NCI-H2227 (cell line): ENCODE results near the gene HDAC9.
"Not testable (repeated sequence)": the region's sequence is repeated elsewhere in the genome, so short reads cannot be mapped to it uniquely, and the experiment has no call there.

ENCODE experiments used
- DNase-seq: peaks from one replicate; lab custom pipeline; 2025; ENCODE audit not compliant: unreplicated experiment; lab: John Stamatoyannopoulos, UW

HDAC9 gene

DNA sequence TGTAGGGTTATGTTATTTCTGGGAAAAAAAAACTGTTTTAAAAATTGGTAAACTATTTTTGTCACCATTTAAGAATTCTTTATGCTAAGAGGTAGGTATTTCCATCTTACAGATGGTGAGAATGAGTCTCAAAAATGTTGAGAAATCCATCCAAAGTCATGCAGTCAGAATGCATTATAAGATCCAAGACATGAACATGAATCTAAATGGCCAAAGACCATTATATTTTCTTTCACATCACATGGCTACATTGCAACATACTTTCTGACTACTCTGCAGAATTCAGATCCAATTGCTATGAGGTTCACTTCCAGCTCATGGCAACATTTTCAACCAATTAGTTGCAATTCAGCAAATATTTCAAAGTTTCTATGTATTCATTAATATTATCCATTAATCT is 440.7 kb downstream of the HDAC9 start:
- DNase-seq: no peak

DNA sequence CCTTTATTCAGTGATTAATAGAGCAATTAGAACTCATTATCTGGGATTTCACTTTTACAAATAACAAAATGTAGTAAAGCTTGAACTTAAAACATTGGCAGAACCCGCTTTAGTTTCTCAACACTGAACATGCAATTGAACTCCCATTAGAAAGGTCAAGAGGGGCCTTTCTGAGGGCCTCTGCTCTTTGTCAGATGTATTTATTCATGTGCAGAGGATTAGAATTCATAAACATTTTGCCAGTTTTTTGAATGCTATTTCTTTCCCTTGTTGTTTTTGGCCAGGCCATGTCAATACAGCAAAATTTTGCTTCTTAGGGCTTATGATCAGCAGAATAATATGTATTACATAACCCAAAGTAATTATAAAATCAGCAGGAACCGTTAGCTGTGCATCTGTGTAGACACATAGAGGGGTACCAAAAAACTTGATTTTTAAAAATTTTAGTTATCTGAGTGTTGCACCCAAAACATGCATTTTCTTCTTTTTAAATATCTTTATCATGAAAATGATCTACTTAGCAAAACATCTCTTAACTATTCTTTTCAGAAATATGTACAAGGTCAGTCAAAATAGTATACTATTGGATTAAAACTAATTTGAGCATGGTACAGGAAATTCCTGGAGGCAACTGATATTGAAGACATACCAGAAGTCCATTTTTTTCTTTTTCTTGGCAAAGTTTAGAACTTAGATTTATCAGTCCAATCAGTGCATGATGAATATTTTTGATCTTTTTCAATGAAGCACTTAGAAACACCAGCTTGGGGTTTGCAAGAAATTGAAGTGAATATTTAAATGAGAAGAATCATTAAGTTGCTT is 444.4 kb downstream of the HDAC9 start:
- DNase-seq: no peak

DNA sequence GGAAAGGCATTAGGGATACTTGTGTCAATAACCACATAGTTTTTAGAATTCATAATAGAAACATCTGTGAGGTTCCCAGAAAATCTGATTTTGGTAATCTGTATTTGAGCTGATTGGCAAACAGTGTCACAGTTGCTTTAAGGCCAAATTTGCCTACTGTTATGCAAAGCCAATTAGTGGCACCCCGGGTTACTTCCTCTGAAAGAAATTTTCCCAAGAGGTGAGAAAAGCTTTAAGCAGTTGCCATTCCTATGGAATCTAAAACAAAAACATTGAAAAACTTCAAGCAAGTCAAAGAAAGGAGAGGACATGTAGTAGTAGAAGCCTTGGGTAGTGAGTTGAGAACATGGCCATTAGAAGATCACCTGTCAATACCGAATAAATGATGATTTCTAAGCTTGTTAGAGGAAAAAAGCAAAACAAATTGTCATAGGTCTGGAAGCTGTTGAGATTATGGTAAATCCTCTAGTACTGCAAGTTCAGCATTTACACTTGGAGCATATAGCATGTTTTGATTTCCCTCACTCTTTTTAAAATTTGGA is 445.1 kb downstream of the HDAC9 start:
- DNase-seq: no peak

DNA sequence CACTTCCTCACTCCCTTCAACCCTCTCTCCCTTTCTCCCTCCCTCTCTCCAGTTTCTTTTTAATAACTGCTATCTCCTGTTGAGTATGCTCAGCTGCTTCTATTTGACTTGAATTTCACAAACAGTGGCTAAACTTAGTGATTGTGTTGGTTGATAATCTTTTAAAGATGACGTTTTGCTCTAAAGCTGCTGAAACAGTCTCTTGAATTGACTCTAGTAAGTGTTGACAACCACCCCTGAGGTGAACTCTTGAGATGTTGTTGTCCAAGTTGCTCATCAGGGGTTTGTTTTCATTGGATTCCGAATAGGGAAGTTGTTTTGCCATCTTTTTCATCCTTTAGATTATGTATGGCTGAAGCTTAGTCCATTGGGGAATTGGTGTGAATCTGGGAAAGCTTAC is 445.7 kb downstream of the HDAC9 start:
- no peak for DNase-seq

DNA sequence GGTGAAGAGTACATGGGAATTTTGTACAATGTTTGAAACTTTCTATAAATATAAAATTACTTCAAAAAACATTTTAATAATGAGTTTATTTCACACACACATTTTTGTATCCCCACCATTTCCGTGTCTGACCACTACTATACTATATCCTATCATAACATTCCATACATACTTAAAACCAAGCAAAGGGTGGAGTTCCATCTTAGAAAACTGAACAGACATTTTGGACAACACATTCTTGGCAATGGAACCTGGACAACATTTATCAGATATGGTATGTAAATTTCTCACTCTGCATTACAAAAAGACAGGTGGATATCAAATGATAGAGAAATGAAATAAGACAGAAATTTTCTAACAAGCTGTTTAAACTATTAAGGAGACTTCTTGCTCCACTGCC is 453.0 kb downstream of the HDAC9 start:
- no peak for DNase-seq

DNA sequence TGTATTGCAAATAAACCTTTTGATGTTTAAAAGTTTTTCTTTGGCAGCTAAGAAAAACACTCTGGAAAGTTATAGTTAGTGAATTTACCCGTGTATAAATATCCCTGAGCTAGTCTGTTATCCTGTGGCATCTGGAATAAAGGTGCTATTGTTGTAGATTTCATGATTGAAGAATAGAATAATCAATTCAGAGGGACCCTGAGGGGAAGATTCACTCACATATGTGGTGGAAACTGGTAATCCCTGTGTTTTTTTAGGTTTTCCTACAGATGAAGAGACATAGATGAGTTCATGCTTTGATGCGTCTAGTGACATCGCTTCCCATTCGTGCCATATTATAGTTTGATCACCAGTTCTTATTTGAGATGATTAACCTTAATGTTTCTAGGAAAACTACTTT is 457.3 kb downstream of the HDAC9 start:
- DNase-seq: no peak

DNA sequence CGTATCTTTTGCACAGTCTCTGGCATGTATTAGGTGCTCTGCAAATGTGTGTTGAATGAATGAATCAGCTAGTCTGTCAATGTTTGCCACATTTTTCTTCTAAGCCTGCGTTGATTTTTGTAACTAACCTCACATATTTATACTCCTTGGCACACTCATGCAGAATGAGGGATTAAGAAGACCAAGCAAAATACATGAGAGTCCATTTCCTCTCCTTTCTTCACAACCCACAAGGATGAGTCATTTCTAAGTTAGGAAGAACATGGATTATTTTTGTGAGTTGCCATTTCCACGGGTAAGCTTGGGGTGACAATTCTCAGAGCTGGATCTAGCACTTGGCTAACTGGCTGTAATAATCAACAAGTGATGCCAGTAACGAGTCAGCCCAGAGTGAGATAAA is 463.1 kb downstream of the HDAC9 start:
- no peak for DNase-seq

DNA sequence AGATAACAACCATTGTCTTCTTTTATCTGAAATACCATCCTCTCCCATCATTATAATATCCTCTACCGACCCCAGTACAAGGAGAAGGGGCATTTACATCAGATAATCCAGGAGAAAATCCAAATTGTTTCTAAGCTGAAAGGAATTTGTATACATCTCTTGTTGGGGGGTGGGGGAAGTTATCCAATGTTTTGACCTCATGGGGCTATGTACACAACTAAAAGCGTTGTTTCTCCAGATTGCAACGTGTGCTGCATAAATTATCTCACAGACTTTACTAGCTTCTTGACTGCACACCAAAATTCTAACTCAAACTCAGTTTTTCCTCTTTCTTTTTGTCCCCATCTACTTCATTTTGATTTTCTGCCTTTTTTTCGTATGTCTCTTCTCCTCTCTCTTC is 465.2 kb downstream of the HDAC9 start:
- no peak for DNase-seq

DNA sequence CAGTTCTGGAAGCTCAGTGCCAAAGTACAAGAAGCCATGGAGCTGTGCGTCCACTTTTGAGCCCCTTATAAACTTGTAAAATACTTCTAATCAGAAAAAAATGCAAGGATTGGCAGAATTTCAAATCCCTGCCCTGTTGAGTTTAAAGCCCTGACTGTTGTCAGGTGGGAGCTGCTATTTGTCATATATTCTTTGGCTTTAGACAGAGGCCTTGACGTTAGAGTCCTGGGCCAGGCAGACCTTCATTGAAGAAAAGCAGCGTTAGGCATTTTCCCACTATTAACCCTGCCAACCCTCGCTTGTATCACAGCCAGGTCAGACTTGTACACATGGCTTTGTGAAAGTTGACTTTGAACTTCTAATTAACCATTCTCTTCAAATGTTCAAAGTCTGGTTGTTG is 466.5 kb downstream of the HDAC9 start:
- DNase-seq: no peak

DNA sequence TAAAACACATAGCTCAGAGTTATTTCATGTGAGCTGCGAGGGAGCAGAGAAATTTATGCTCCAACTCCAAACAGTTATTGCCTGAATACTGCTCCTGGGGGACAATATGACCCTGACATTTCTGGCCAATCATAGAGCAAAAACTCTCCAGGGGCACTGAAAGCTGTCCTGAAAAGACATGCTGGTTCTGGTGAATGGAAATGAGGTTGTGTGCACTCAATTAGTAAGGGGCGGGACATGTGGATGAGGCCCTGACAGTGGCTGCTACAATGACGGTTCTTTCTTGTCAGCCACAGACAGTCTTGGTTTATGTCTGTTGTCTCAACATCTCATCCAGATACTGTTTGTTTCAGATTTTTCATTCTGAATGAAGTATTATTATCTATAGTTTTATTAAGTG is 470.1 kb downstream of the HDAC9 start:
- no peak for DNase-seq

DNA sequence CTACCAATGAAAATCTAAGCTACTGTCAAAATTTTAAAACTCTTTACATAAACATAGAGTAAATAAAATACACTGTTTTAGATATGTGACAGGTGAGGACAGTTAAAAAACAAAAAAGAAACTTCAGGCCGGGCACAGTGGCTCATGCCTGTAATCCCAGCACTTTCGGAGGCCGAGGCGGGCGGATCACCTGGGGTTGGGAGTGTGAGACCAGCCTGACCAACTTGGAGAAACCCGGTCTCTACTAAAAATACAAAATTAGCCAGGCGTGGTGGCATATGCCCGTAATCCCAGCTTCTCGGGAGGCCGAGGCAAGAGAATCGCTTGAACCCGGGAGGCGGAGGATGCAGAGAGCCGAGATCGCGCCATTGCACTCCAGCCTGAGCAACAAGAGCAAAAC is 472.2 kb downstream of the HDAC9 start:
- not testable (repeated sequence) for DNase-seq

DNA sequence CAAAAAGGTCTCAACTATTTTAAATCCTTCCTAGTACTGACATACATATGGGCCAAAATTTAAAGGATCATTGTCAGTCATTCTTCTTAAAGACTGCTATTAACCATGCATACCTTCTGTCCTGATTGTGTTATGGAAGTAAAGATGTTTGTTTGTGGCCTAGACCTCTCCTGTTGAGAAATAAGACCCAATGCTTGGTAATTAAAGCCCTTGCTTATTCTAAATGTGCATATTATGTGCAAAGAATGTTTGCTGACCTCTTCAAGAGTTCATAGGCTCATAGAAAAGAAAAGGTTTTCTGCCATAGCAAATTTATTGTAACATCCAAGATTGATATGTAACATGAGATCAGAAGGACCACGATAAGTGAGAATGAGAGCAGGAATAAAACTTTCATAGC is 476.3 kb downstream of the HDAC9 start:
- DNase-seq: no peak

DNA sequence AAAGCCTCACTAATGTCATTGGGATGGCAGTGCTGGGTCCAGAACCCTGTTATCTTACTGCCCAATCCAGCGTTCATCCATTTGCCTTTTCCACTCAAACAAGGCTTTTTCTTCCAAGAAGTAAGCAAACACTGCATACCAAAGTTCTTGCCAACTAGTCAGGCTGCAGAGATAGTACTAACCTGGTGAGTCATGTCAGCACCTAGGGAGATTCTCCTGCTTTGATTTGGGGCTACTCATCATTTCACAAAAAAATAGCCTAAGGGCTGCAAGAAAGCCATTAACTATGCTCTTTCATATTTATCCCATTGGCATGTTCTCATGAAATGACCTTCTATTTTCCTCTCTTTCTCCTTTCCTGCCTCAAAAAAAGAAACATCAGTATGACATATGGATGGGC is 479.3 kb downstream of the HDAC9 start:
- no peak for DNase-seq

DNA sequence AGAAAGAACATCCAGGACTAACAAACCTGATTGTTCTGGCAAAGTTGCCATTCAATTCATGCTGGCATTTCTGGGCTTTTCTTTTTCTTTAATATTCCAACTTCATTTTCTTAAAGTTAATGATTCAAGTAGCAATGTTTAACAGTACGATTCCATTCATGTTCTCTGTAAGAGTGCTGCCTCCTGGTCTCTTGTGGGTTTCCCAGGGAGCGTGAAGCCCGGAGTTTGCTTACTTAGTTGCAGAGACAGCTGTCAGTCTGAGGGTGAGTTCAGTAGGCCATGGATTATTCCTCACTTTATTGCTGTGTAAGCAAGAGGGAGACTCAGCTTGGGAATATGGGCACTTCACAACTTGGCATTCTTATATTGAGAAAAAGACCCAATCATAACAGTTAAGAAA is 479.7 kb downstream of the HDAC9 start:
- no peak for DNase-seq

DNA sequence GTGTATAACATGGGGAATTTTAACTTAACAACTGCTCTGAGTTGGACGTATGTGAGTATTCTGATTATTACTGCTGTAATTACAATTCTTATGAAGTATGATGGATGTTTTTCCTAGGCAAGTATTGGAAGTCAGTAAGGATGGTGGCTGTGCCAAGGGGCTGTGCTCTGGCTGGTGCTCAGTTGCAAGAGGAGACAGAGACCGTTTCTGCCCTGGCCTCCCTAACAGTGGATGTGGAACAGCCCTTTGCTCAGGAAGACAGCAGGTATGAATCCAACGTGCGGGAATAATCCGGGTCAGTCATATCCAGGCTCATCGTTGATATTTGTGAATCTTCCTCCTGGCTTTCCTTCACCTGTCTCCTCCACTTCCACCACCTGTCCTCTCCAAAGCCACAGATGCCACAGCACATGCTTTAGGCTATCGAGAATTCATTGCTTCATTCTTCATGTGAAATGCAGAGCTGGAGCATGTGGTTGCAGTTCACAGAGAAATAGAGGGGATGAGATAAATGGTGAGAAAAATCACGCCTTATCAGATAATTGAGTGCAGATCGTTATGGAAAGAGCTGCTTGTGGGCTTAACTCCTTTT is 480.2 kb downstream of the HDAC9 start:
- no peak for DNase-seq

DNA sequence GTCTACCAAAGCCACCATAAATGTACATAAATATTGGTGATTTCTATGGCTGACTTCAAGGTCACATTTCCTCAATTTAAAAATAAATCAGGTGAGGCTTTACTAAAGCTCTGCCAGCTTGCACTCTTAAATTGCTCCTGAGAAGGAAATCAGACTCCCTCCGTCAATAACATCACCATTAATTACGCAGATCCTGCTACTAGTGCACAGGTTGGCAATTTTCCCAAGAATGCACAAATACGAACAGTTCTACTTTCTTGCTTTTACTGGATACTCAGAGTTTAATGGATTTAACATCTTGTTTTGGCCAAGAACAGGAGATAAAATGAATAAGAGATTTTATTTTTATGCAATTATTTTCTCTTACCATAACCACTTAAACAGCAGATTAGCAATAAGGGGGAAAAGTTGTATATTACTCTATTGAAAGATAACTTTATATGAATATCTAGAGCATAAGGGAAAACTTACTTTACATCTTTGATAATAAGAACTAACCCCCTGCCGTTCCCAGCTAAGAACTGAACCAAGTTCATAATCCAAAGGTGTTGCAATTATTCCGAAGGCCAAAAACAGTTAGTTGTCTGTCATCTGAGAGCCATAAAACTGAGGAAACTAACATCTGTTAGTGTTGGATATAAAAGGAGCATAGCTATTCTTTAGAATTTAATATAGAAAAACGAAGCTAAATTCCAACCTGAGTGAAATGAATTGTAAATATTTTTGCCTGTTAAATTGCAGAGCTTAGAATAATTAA is 481.3 kb downstream of the HDAC9 start:
- DNase-seq: no peak

DNA sequence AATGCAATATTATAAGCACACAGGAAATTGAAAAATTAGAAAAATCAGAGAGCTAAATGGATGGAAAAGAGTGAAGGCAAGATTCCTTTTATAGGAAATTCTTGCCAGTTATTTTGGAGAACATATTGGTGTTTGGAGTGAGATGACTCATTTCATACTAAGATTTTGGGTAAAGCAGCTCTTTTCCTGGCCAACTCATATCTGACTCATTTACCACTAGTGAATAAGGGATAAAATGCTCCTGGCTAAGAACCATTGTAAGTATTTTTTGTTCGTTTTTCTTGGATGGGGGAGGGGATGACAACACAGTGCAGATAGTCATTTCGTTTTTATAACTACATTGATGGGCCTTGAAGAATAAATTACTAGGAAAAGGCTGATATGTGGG is 482.6 kb downstream of the HDAC9 start:
- DNase-seq: no peak

DNA sequence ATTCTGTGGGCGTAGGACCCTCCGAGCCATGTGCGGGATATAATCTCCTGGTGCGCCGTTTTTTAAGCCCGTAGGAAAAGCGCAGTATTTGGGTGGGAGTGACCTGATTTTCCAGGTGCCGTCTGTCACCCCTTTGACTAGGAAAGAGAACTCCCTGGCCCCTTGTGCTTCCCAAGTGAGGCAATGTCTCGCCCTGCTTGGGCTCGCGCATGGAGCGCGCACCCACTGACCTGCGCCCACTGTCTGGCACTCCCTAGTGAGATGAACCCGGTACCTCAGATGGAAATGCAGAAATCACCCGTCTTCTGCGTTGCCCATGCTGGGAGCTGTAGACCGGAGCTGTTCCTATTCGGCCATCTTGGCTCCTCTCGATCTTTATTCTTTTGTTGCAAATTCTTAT is 495.2 kb downstream of the HDAC9 start:
- not testable (repeated sequence) for DNase-seq

DNA sequence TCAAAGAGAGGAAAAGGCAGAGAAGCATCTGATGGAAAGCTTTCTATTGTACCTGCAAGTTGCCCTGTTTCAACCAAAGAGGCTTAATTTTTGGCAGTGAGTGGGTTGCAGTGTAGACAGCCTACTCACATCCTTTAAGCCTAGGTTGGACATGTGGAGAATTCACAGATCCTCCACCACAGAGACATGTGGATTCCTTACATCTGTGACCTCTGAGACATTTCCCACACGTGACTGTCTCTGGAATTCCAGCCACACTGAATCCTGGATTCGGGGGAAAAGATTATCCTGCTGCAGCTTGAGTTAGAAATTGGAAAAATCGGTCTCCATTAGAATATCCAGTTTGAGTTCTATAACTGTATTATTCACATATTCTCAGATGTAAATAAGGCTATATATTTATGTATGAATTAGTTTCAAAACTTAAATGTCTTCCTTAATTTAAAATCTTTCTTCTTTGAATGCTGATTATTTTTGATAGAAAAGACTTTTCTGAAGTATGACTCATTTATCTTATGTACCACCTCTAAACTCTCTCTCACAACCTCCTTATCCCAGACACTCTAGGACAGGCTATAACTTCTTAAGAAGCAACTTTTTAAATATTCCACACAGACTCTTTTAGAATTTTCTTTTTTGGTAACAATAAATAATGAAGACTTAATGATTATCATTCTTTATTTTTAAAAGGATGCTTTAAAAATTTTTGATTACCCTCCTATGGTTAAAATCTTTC is 498.6 kb downstream of the HDAC9 start:
- no peak for DNase-seq

DNA sequence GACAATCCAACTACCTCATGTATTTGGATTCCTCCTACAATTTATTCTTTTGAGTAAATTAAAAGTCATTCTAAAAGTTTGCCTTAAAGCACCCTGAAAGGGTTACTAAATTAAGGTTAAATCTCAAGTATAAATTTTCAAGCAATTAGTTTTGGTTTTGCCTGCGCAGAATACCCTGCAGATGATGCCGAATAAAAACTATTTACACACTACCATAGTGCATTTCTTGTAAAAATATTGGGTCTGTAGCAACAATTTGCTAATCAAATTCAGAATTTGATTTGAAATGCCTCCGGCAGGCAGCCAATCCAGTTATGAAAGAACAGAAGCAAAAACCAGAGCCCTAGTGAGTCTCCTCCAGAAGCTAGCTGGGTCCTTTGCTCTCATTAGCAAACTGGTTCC is 499.7 kb downstream of the HDAC9 start:
- no peak for DNase-seq

DNA sequence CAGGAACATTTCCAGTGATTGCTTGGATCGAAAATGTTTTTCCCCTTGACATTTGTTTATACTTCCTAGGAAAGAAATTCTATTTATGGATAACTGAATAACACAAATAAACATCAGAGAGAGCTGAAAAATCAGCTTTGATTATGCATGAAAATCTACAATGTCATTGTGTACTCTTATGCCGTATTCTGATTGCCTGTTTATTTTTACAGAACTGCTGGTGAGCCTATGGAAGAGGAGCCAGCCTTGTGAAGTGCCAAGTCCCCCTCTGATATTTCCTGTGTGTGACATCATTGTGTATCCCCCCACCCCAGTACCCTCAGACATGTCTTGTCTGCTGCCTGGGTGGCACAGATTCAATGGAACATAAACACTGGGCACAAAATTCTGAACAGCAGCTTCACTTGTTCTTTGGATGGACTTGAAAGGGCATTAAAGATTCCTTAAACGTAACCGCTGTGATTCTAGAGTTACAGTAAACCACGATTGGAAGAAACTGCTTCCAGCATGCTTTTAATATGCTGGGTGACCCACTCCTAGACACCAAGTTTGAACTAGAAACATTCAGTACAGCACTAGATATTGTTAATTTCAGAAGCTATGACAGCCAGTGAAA is 500.4 kb downstream of the HDAC9 start:
- DNase-seq: no peak
